ENCODE results near the gene NUP37. TPM values are rescaled to one million over a fixed set of nuclear protein-coding genes. Genes with fewer than 3 reads are reported as not detected.

The NUP37 gene
- total and polyA plus RNA-seq, 2 of the 8 experiments (the other 6 are each of a cell fraction or from before 2014, with no cell fraction given): 53.5 to 71.0 TPM

- H4K5ac ChIP-seq (ENCODE audit: insufficient read length, low read depth, low read length): no peak overlapping the region
- H3K9ac ChIP-seq (replicated peaks in 1 of 4; ENCODE audit: extremely low read depth in 1 of 4, low read depth in 3 of 4, low read length in 3 of 4): no peak overlapping the region
- peaks cover 4 to 37% (median 19%) of the 10 kb centered on the region in 4 experiments; a peak in 7 of 8 replicates for H3K36me3 ChIP-seq (ENCODE audit: control insufficient read depth in 2 of 4, insufficient read depth in 4 of 4, low read length in 3 of 4)
- no peak overlapping the region for H3K4me3 ChIP-seq (ENCODE audit: extremely low read depth in 1 of 4, insufficient read depth in 2 of 4, low read depth in 3 of 4, low read length in 4 of 4)
- no peak overlapping the region for H3K56ac ChIP-seq (replicated peaks; ENCODE audit: insufficient read length, low read depth, low read length)
- FAIRE-seq: no peak
- 87% methylated on average over 2 of the region's 2 CpGs; no CpG with 5 or more reads in 1 of the 2 experiments for WGBS, 2 experiments (ENCODE audit: extremely low coverage in 1 of 2, insufficient coverage in 1 of 2, insufficient read length in 1 of 2, insufficient replicate concordance in 2 of 2, low coverage in 1 of 2, low lambda C conversion rate in 2 of 2, missing lambda C conversion rate in 1 of 2)
- ChIA-PET POLR2A (ENCODE audit: partially characterized antibody) (interaction anchor here (1.7 kb wide), 1 partner anchor 15 kb away, joined by 5 read pairs; no protein-coding TSS in a partner anchor), CTCF (ENCODE audit: partially characterized antibody) (no interaction called here)
- H3K79me2 ChIP-seq (ENCODE audit: control insufficient read depth in 1 of 2, insufficient read depth in 2 of 2, low read length in 2 of 2): peaks cover 0 to 6% of the 10 kb centered on the region in 2 experiments; a peak in 2 of 4 replicates
- no peak overlapping the region for H2AK5ac ChIP-seq (ENCODE audit: low read depth, low read length)
- H4K20me1 ChIP-seq (replicated peaks in 1 of 2; ENCODE audit: control insufficient read depth in 1 of 2, insufficient read depth in 2 of 2, low read length in 2 of 2): no peaks in the 10 kb centered on the region
- no peak overlapping the region for H3K23ac ChIP-seq (ENCODE audit: insufficient read length)
- no peak overlapping the region for H4K8ac ChIP-seq (ENCODE audit: extremely low read depth, insufficient read depth, low read length)
- H2BK15ac ChIP-seq (ENCODE audit: low read length): no peak overlapping the region
- H2BK5ac ChIP-seq (ENCODE audit: low read depth, low read length): no peak overlapping the region
- H3K18ac ChIP-seq (ENCODE audit: extremely low read depth, low read length): no peak overlapping the region
- H3K27ac ChIP-seq (ENCODE audit: low read depth, low read length): no peak overlapping the region
- H3K4me2 ChIP-seq (ENCODE audit: insufficient read depth in 1 of 2, low read depth in 2 of 2, low read length in 2 of 2): no peak overlapping the region
- H3K9me3 ChIP-seq (ENCODE audit: insufficient read depth in 2 of 2, low read depth in 1 of 2, low read length in 1 of 2): no peaks in the 10 kb centered on the region
- no peaks in the 10 kb centered on the region for H3K23me2 ChIP-seq (ENCODE audit: low read depth, low read length)
- no peak overlapping the region for H3K4ac ChIP-seq (replicated peaks; ENCODE audit: insufficient read length, low read depth, low read length)
- H3K4me1 ChIP-seq (replicated peaks in 1 of 4; ENCODE audit: control insufficient read depth in 3 of 4, insufficient read depth in 4 of 4, low read length in 3 of 4): no peaks in the 10 kb centered on the region; a peak in 1 of 7 replicates
- no peaks in the 10 kb centered on the region for H3K27me3 ChIP-seq (replicated peaks in 1 of 4; ENCODE audit: control insufficient read depth in 3 of 4, extremely low read depth in 1 of 4, insufficient read depth in 3 of 4, low read length in 3 of 4)
- no peak overlapping the region for H4K91ac ChIP-seq (replicated peaks; ENCODE audit: insufficient read length, low read length)
- no peak overlapping the region for H3K14ac ChIP-seq (ENCODE audit: insufficient read length)
- H2BK120ac ChIP-seq (replicated peaks; ENCODE audit: low read depth, low read length): no peak overlapping the region
- H2BK20ac ChIP-seq (ENCODE audit: low read length): no peak overlapping the region
- no peak for DNase-seq (ENCODE audit: low read depth in 1 of 2, low spot score in 2 of 2)
- H2AFZ ChIP-seq (ENCODE audit: low read length): no peak overlapping the region
- H3K79me1 ChIP-seq (ENCODE audit: low read depth, low read length): no peaks in the 10 kb centered on the region
- H2BK12ac ChIP-seq (ENCODE audit: low read depth, low read length): no peak overlapping the region
- TF ChIP-seq NRF1 (IDR thresholded peaks at IDR 0.05; ENCODE audit: low read depth, low read length): no peak
- no peak for TF ChIP-seq POLR2AphosphoS5 (IDR thresholded peaks at IDR 0.05; ENCODE audit: low read depth, low read length)
- TF ChIP-seq JUND (IDR thresholded peaks at IDR 0.05; ENCODE audit: low read length): no peak
- no peak for TF ChIP-seq SRF (IDR thresholded peaks at IDR 0.05; ENCODE audit: low read depth, low read length)
- TF ChIP-seq YY1 (IDR thresholded peaks at IDR 0.05; ENCODE audit: low read depth, low read length): no peak
- TF ChIP-seq BCL11A (IDR thresholded peaks at IDR 0.05; ENCODE audit: low read depth in 2 of 2, low read length in 2 of 2): no peak
- TF ChIP-seq TAF7 (optimal IDR thresholded peaks at IDR 0.05; ENCODE audit: borderline replicate concordance, low read depth, low read length): no peak
- TF ChIP-seq BRCA1 (IDR thresholded peaks at IDR 0.05; ENCODE audit: low read depth, low read length): no peak
- no peak for TF ChIP-seq POLR2A (IDR thresholded peaks at IDR 0.05; ENCODE audit: control extremely low read depth in 1 of 2, low read depth in 2 of 2, low read length in 2 of 2)
- no peak for TF ChIP-seq USF2 (IDR thresholded peaks at IDR 0.05; ENCODE audit: low read length)
- no peak for TF ChIP-seq TEAD4 (IDR thresholded peaks at IDR 0.05; ENCODE audit: low read depth, low read length)
- TF ChIP-seq RNF2 (IDR thresholded peaks at IDR 0.05; ENCODE audit: borderline replicate concordance, low read depth, low read length, missing control alignments, poor library complexity, severe bottlenecking): no peak
- TF ChIP-seq E2F6 (IDR thresholded peaks at IDR 0.05): no peak
Observed at GRCh38 chr12:102114212-102114611, 5.7 kb downstream of the NUP37 start.
